K562 (cell line): ENCODE measurements around the gene NOM1. TPM values are rescaled to one million over a fixed set of nuclear protein-coding genes. Genes with fewer than 3 reads are reported as not detected.

ENCODE experiments used
- ATAC-seq: fragments of 200-7000 bp; cut with Tn5 transposase; 3 replicates; pipeline ENCODE4 v1.9.1; 2020; ENCODE audit warnings: moderate library complexity
- BruUV-seq: library from RNA; stranded (reverse); fragments of 400-500 nt; replicated peaks from 2 replicates; lab custom pipeline; 2021; lab: Mats Ljungman, UMichigan
- CTCF ChIA-PET: fragments of 300-600 bp; formaldehyde crosslinking; extraction: SDS; loops from one replicate; lab custom pipeline; 2021; ENCODE audit warnings: low intra/inter-chr PET ratio; lab: Yijun Ruan, JAX
- POLR2A ChIA-PET: fragments of 300-600, 350-650 bp; sonication (Branson Sonifier 250); formaldehyde crosslinking; extraction: SDS; loops from one replicate; lab custom pipeline; 2021; ENCODE audit warnings: antibody characterized with exemption, inconsistent platforms; lab: Yijun Ruan, JAX
- DNase-seq, 4 experiments: peaks; one replicate each; pipeline versions ENCODE4 v3.0.0 to v3.0.0-alpha.2; 2011 to 2018; ENCODE audit warnings: low spot score in 3 of 4, mixed read lengths in 3 of 4; ENCODE audit errors: extremely low read depth in 1 of 4
- FAIRE-seq: peaks from 2 replicates; lab custom pipeline; 2011; peaks lifted over from hg19 to GRCh38; lab: Jason Lieb, UNC
- H2AFZ ChIP-seq: 2 replicates; pipeline ENCODE4 v1.6.0; 2011; ENCODE audit warnings: low read depth, low read length, control low read depth, inconsistent platforms
- H3K27ac ChIP-seq: fragments of 200-600 bp; 3 replicates; pipeline ENCODE4 v1.8.0; 2011; ENCODE audit warnings: low read depth, mild to moderate bottlenecking, control low read depth, inconsistent platforms, low read length, moderate library complexity, mixed read lengths; ENCODE audit errors: extremely low read depth
- H3K27me3 ChIP-seq, 2 experiments: fragments of 300-600 bp in 1 of 2; 2 replicates in 1 of 2; 3 replicates in 1 of 2; pipeline versions ENCODE4 v1.6.0 to v1.8.0; 2011; ENCODE audit warnings: inconsistent platforms in 2 of 2, low read length in 2 of 2, mild to moderate bottlenecking in 1 of 2, mixed read lengths in 1 of 2, moderate library complexity in 1 of 2; ENCODE audit not compliant: control insufficient read depth in 2 of 2, insufficient read depth in 2 of 2
- H3K36me3 ChIP-seq: fragments of 300-600 bp; 3 replicates; pipeline ENCODE4 v1.8.0; 2011; ENCODE audit warnings: mild to moderate bottlenecking, low read length, inconsistent platforms; ENCODE audit not compliant: control insufficient read depth, insufficient read depth
- H3K4me1 ChIP-seq, 2 experiments: fragments of 200-600 bp in 1 of 2; replicated peaks in 1 of 2; 2 replicates in 1 of 2; 3 replicates in 1 of 2; pipeline versions ENCODE4 v1.5.1 to v1.8.0; 2011; ENCODE audit warnings: inconsistent platforms in 2 of 2, low read length in 2 of 2, mild to moderate bottlenecking in 1 of 2, mixed read lengths in 1 of 2, moderate library complexity in 1 of 2; ENCODE audit not compliant: control insufficient read depth in 2 of 2, insufficient read depth in 2 of 2
- H3K4me2 ChIP-seq: 2 replicates; pipeline ENCODE4 v1.6.1; 2011; ENCODE audit warnings: low read length, control low read depth, inconsistent platforms, mixed read lengths; ENCODE audit not compliant: insufficient read depth
- H3K4me3 ChIP-seq: fragments of 200-600 bp; sonication (generic), shearing (Covaris generic); 2 replicates; pipeline ENCODE4 v1.5.1; 2016; ENCODE audit warnings: control low read depth, inconsistent platforms
- H3K79me2 ChIP-seq: fragments of 200-600 bp; 3 replicates; pipeline ENCODE4 v1.8.0; 2011; ENCODE audit warnings: low read length, inconsistent platforms; ENCODE audit not compliant: control insufficient read depth, insufficient read depth
- H3K9ac ChIP-seq, 2 experiments: 2 replicates each; pipeline versions ENCODE4 v1.6.0 to v1.6.1; 2011; ENCODE audit warnings: low read depth in 2 of 2, low read length in 2 of 2, control low read depth in 1 of 2, inconsistent platforms in 1 of 2, mild to moderate bottlenecking in 1 of 2, mixed read lengths in 1 of 2; ENCODE audit not compliant: insufficient read depth in 1 of 2
- H3K9me1 ChIP-seq: one replicate; pipeline ENCODE4 v1.6.0; 2011; ENCODE audit warnings: inconsistent platforms, mild to moderate bottlenecking, low read length, moderate library complexity; ENCODE audit not compliant: control insufficient read depth, insufficient read depth
- H3K9me3 ChIP-seq: replicated peaks from 2 replicates; pipeline ENCODE4 v1.5.1; 2011; ENCODE audit warnings: low read depth, low read length, inconsistent platforms; ENCODE audit not compliant: control insufficient read depth, insufficient read depth
- H4K20me1 ChIP-seq: replicated peaks from 2 replicates; pipeline ENCODE4 v1.6.1; 2011; ENCODE audit warnings: low read length, inconsistent platforms, mixed read lengths; ENCODE audit not compliant: control insufficient read depth, insufficient read depth
- BRD4 ChIP-seq: fragments of 200-600 bp; sonication (generic); IDR thresholded peaks from 2 replicates; pipeline ENCODE4 v1.6.1; 2017; ENCODE audit warnings: inconsistent platforms
- CBX1 ChIP-seq: sonication (generic); IDR thresholded peaks from 2 replicates; pipeline ENCODE4 v1.6.1; 2016; ENCODE audit warnings: antibody characterized with exemption, low read depth, mild to moderate bottlenecking
- CBX3 ChIP-seq, 2 experiments: IDR thresholded peaks; 1 replicate in 1 of 2; 2 replicates in 1 of 2; pipeline ENCODE4 v1.6.1; 2012; ENCODE audit warnings: inconsistent platforms in 2 of 2, low read length in 2 of 2, borderline replicate concordance in 1 of 2, control low read depth in 1 of 2
- ELK3 ChIP-seq: fragments of 450-650 bp; formaldehyde crosslinking; IDR thresholded peaks from 2 replicates; pipeline ENCODE4 v1.4.0; 2020; ENCODE audit warnings: mild to moderate bottlenecking
- ETV5 ChIP-seq: sonication (generic); formaldehyde crosslinking; IDR thresholded peaks from 2 replicates; pipeline ENCODE4 v1.4.0; 2020; ENCODE audit warnings: low read depth, mild to moderate bottlenecking, missing genetic modification reagents
- FOXA3 ChIP-seq, 2 experiments: fragments of 450-650 bp in 1 of 2; sonication (generic) in 1 of 2; formaldehyde crosslinking; IDR thresholded peaks in 1 of 2; conservative IDR thresholded peaks in 1 of 2; 2 replicates each; pipeline versions ENCODE4 v1.4.0 to v1.8.0; 2020 to 2022; ENCODE audit warnings: mild to moderate bottlenecking in 2 of 2, missing genetic modification reagents in 1 of 2
- HNRNPH1 ChIP-seq: fragments of 200-400 bp; formaldehyde crosslinking; optimal IDR thresholded peaks from 2 replicates; pipeline ENCODE3; 2017; ENCODE audit warnings: low read depth, mild to moderate bottlenecking, low read length, moderate library complexity
- PPARD ChIP-seq: fragments of 250-450 bp; sonication (Bioruptor Pico); IDR thresholded peaks from 2 replicates; pipeline ENCODE4 v1.8.0; 2022; ENCODE audit warnings: inconsistent platforms, mild to moderate bottlenecking, moderate library complexity
- PREB ChIP-seq: sonication (generic); formaldehyde crosslinking; IDR thresholded peaks from 2 replicates; pipeline ENCODE4 v1.8.1; 2023; ENCODE audit warnings: mild to moderate bottlenecking, missing genetic modification reagents
- RAD51 ChIP-seq: fragments of 450-650 bp; IDR thresholded peaks from 2 replicates; pipeline ENCODE4 v1.7.1; 2016; ENCODE audit warnings: low read depth, mild to moderate bottlenecking, borderline replicate concordance
- SAFB2 ChIP-seq: fragments of 200-400 bp; formaldehyde crosslinking; IDR thresholded peaks from 2 replicates; pipeline ENCODE4 v1.6.1; 2018; ENCODE audit warnings: borderline replicate concordance, low read length, low read depth, moderate library complexity; ENCODE audit not compliant: severe bottlenecking
- SP1 ChIP-seq: sonication (generic); formaldehyde crosslinking; IDR thresholded peaks from 2 replicates; pipeline ENCODE4 v1.8.1; 2022; ENCODE audit warnings: mild to moderate bottlenecking, missing genetic modification reagents
- ZBTB33 ChIP-seq: sonication (generic); formaldehyde crosslinking; IDR thresholded peaks from 2 replicates; pipeline ENCODE4 v1.8.1; 2023; ENCODE audit warnings: mild to moderate bottlenecking, missing genetic modification reagents
- ZC3H11A ChIP-seq: IDR thresholded peaks from 2 replicates; pipeline ENCODE4 v1.6.1; 2012; ENCODE audit warnings: low read depth, low read length, improper control_type of control experiment
- ZNF146 ChIP-seq: IDR thresholded peaks from one replicate; pipeline ENCODE4 v1.6.1; 2018; ENCODE audit warnings: missing compliant biosample characterization; ENCODE audit not compliant: unreplicated experiment
- ZNF57 ChIP-seq: fragments of 450-650 bp; formaldehyde crosslinking; IDR thresholded peaks from 2 replicates; pipeline ENCODE4 v1.4.0; 2020; ENCODE audit warnings: mild to moderate bottlenecking, moderate library complexity
- WGBS: fragments of 100-300 bp; shearing (Covaris generic); methylation state at CpG from one replicate; pipeline ENCODE4 v1.1.6; 2016; ENCODE audit warnings: low coverage, mixed read lengths; ENCODE audit not compliant: insufficient coverage; ENCODE audit errors: missing lambda C conversion rate; 5-methylcytosine and 5-hydroxymethylcytosine counted together
- in situ Hi-C: fragments of 300-500 bp; cut with MboI; formaldehyde crosslinking; loops from 4 replicates; pipeline ENCODE4 v1.15.0; 2018; ENCODE audit warnings: inconsistent platforms, mixed read lengths
- intact Hi-C: fragments of 100-400 bp; cut with micrococcal nuclease; formaldehyde crosslinking; loops from 2 replicates; pipeline ENCODE4 v1.14.2; 2022
- polyA plus RNA-seq, 8 experiments: library from polyadenylated mRNA; depleted of rRNA in 4 of 8; stranded (reverse) in 5 of 8; unstranded in 3 of 8; fragments of >200 nt; fragmentation: Nextera tagmentation in 2 of 8; fragmentation: Illumina TruSeq in 1 of 8; extraction: Ambion mirVana in 2 of 8; extraction: Trizol in 1 of 8; gene quantifications; 2 replicates each; pipeline versions ENCODE4 v1.2.1 to v1.2.3, GENCODE V29; 2011 to 2014; ENCODE audit warnings: inconsistent platforms in 1 of 8, missing spikeins in 1 of 8
- total RNA-seq, 7 experiments: library from RNA; depleted of rRNA in 6 of 7; stranded (reverse); fragments of >200 nt in 6 of 7; fragmentation: Illumina TruSeq in 2 of 7; extraction: Trizol in 2 of 7; gene quantifications; 2 replicates each; pipeline versions ENCODE4 v1.2.1 to v1.2.3, GENCODE V29; 2011 to 2021; ENCODE audit warnings: low replicate concordance in 1 of 7

Gene NOM1
- total and polyA plus RNA-seq, 9 of the 15 experiments (the other 6 are each of a cell fraction or from before 2014, with no cell fraction given), result 6.8 to 47.3 (median 37.4) TPM

- no peak overlapping the region for H3K4me2 ChIP-seq
- no peak for DNase-seq
- in situ Hi-C loops, result no loop called here
- no peak overlapping the region for H2AFZ ChIP-seq
- no peaks in the 10 kb centered on the region for H4K20me1 ChIP-seq
- H3K27ac ChIP-seq, result no peak overlapping the region
- 92% methylated on average over 79 of the region's 92 CpGs for WGBS
- ATAC-seq, result no peak
- no TSS peak for BruUV-seq
- peaks cover 25 to 34% of the 10 kb centered on the region in 2 experiments for H3K27me3 ChIP-seq
- no peaks in the 10 kb centered on the region for H3K36me3 ChIP-seq
- no peak overlapping the region for H3K9ac ChIP-seq
- H3K4me1 ChIP-seq, result peaks cover 0 to 27% of the 10 kb centered on the region in 2 experiments; a peak in 3 of 5 replicates
- CTCF ChIA-PET, result no interaction called here
- FAIRE-seq, result no peak
- POLR2A ChIA-PET, result no interaction called here
- H3K9me1 ChIP-seq, result no peaks in the 10 kb centered on the region
- H3K9me3 ChIP-seq, result peaks cover 10% of the 10 kb centered on the region
- H3K79me2 ChIP-seq, result no peaks in the 10 kb centered on the region
- intact Hi-C loops, result no loop called here
- no peak overlapping the region for H3K4me3 ChIP-seq
- no peak for TF ChIP-seq RAD51
- TF ChIP-seq ZNF57, result no peak
- TF ChIP-seq PPARD (CRISPR knock-in tag), result no peak
- no peak for TF ChIP-seq ZC3H11A
- peak in 1 of 2 experiments; percentile 29; a peak in 1 of 3 replicates for TF ChIP-seq CBX3 (IDR thresholded peaks at IDR 0.05; ENCODE audit: borderline replicate concordance in 1 of 2, low read length in 2 of 2)
- no peak for TF ChIP-seq ETV5 (CRISPR knock-in tag)
- TF ChIP-seq FOXA3 (CRISPR knock-in tag; conservative IDR thresholded peaks at IDR 0.05 in 1 of 2, IDR thresholded peaks at IDR 0.05 in 1 of 2), result no peak
- no peak for TF ChIP-seq SAFB2
- no peak for TF ChIP-seq HNRNPH1
- no peak for TF ChIP-seq ELK3 (CRISPR knock-in tag)
- peak; percentile 17; the same call in 1 of the 2 replicates for TF ChIP-seq CBX1
- no peak for TF ChIP-seq PREB
- TF ChIP-seq ZNF146 (CRISPR knock-in tag), result no peak
- no peak for TF ChIP-seq SP1 (CRISPR knock-in tag)
- TF ChIP-seq BRD4, result no peak
- TF ChIP-seq ZBTB33 (CRISPR knock-in tag), result peak; percentile 97
Measured at GRCh38 chr7:156941393-156942182, 7.9 kb upstream of the NOM1 start.
